Choroid plexus epithelial cell (primary cell): ENCODE results near the gene RGS6.

ENCODE experiments used
- DNase-seq: peaks from one replicate; pipeline ENCODE4 v3.0.0-alpha.2; 2010; ENCODE audit warnings: low read depth
- H3K4me3 ChIP-seq: 2 replicates; pipeline ENCODE4 v1.5.1; 2011; ENCODE audit warnings: low read depth, mild to moderate bottlenecking, control low read depth, low read length, moderate library complexity
- CTCF ChIP-seq: conservative IDR thresholded peaks from 2 replicates; pipeline ENCODE4 v1.5.1; 2011; ENCODE audit warnings: low read depth, mild to moderate bottlenecking, control low read depth, inconsistent platforms, low read length, moderate library complexity

Gene RGS6

GRCh38 chr14:72545411-72546311 is 613.4 kb downstream of the RGS6 start:
- DNase-seq, result no peak
- TF ChIP-seq CTCF, result no peak
- H3K4me3 ChIP-seq, result no peak overlapping the region

GRCh38 chr14:72546344-72547016 is 614.3 kb downstream of the RGS6 start:
- DNase-seq, result no peak
- no peak overlapping the region for H3K4me3 ChIP-seq
- TF ChIP-seq CTCF, result no peak

- TF ChIP-seq CTCF, result no peak
- H3K4me3 ChIP-seq, result no peak overlapping the region
- DNase-seq, result no peak
These were observed 615.8 kb downstream of the RGS6 start for GRCh38 chr14:72547999-72548398.

- no peak for DNase-seq
- H3K4me3 ChIP-seq, result no peak overlapping the region
- no peak for TF ChIP-seq CTCF
These were observed 616.8 kb downstream of the RGS6 start for GRCh38 chr14:72549026-72549425.

- H3K4me3 ChIP-seq, result no peak overlapping the region
- TF ChIP-seq CTCF, result no peak
- DNase-seq, result no peak
These were observed 617.6 kb downstream of the RGS6 start for GRCh38 chr14:72549854-72550253.

GRCh38 chr14:72550513-72550912 is 618.3 kb downstream of the RGS6 start:
- H3K4me3 ChIP-seq, result no peak overlapping the region
- TF ChIP-seq CTCF, result no peak
- no peak for DNase-seq
